NAMALWA (cell line): Measurements from ENCODE around the gene RPAP2.
"Not testable (repeated sequence)": the region's sequence is repeated elsewhere in the genome, so short reads cannot be mapped to it uniquely, and the experiment has no call there.

Experiments used
- DNase-seq: peaks from one replicate; pipeline ENCODE4 v3.0.0-alpha.2; 2015; ENCODE audit warnings: low spot score

The RPAP2 gene

DNA sequence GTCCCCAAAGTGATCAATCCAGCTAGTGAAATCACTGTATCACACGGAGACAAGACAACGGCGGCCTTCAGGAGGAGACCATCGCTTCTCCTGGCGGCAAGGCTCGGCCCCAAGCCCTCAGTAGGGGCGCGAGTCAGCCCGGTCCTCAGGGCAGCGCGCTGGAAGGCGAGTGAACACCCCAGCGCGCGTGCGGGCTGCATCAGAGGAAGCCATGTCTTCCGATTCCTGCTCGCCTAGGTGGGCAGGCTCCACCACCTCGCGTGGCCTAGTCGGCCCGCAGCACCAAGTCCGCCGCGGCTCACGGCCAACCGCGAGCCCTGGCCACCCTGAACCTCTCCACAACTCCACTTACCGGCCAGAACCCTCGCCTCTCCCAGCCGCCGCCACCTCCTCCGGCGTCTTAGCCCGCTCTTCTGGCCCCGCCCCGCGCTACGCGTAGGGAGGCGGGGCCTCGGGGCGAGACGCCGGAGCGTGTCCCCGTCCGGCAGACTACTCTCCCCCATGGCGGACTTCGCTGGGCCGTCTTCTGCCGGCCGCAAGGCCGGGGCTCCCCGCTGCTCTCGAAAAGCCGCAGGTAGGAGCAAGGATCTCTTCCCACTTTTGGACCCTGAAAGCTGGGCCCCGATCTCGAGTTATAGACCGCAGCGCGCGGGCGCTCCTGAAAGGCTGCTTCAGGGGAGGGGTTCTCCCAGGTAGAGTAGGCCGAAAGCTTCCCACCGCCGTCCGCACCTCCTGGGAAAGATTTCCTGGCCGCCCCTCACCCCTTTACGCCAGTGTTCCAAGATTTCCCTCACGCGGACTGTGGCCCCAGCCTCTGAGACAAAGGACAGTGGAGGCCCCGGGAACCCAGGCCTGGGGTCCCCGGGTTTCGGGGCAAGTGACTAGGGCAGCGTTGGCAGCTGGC lies at the start of gene RPAP2, which contains the start of gene GLMN:
RPAP2 (plus strand) TSS at position 487 of the 904 bp plus-strand sequence; CDS start at position 502, 15 bp downstream.
GLMN (minus strand) TSS at position 415 of the 904 bp plus-strand sequence. CDS start 988 bp downstream, outside the sequence.
- DNase-seq, result peak; percentile 91

GRCh38 chr1:92254714-92255113 lies 44.1 kb upstream of the RPAP2 start:
- not testable (repeated sequence) for DNase-seq

DNA sequence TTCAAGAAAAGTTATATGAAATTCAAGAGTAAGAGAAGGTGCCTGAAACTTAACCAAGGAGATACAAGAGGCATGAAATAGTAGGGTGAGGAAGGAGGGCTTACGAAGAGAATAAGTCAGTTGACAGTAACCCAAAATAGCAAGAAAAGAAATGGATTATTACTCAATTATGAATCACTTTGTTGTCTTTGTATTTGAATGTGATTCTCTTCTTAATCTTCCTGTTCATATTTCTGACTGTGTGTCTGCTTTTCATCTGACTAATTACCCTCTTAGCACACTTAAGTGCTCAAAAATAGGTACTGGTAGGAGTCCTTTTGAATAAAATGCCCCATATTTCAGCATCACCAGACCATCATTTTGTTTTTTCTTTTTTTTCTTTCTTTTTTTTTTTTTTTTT lies 39.5 kb upstream of the RPAP2 start:
- DNase-seq, result no peak

DNA sequence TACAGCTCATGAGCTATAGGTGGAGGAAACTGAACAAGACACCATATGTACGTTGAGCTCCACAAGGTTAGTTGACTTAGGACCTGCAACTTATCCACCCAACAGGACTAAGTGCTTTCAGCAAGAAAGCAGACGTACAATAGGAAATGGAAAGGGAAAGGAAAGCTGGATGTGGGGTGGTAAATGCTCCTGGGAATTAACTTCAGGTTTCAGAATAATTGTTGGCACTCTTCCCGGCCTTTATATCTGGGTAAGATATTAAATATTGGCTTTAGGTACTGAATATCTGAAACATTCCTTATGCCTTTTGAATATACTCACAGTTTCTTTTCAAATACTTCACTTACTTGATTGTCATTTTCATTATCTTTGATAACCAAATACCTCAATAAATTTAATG lies 36.3 kb upstream of the RPAP2 start:
- DNase-seq, result no peak

DNA sequence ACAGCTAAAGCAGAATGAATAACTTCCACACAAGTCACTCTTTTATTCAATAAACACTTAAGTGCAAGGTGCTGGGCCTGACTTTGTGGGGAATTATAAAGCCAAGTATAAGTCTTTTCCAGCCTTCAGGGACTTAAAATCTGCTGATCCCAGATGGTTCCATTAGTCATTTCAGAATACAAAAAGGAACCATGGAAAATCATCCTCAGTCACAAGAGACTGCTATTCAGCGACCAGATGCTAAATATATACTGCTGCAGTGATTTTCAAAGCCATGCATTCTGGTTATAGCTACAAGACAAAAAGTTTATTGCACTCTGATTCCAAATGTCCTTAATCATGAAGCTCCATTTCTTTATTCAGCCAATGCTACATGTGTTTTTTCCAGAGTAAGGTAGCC lies 25.8 kb upstream of the RPAP2 start:
- no peak for DNase-seq

- DNase-seq, result no peak
Observed at GRCh38 chr1:92274939-92275338, 23.9 kb upstream of the RPAP2 start.

DNA sequence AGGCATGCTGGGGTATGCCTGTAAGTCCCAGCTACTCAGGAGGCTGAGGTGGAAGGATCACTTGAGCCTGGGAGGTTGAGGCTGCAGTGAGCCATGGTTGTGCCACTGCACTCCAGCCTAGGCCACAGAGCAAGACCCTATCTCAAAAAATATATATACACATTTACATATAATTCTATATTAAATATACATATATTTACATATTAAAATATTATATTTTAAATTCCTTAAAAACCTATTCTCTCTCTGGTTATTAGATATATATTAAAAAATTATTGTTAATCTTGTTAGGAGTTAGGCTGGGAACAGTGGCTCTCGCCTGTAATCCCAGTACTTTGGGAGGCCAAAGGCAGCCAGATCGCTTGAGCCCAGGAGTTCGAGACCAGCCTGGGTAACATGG lies 22.8 kb upstream of the RPAP2 start:
- no peak for DNase-seq

- no peak for DNase-seq
Observed at GRCh38 chr1:92277105-92277723, 21.6 kb upstream of the RPAP2 start.

DNA sequence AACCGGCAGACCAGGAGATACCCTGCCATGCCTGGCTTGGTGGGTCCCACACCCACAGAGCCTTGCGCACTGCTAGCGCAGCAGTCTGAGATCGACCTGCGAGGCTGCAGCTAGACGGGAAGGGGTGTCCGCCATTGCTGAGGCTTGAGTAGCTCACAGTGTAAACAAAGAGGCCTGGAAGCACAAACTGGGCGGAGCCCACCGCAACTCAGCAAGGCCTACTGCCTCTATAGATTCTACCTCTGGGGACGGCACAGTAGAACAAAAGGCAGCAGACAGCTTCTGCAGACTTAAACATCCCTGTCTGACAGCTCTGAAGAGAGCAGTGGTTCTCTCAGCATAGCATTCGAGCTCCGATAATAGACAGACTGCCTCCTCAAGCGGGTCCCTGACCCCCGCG lies 19.1 kb upstream of the RPAP2 start:
- not testable (repeated sequence) for DNase-seq

DNA sequence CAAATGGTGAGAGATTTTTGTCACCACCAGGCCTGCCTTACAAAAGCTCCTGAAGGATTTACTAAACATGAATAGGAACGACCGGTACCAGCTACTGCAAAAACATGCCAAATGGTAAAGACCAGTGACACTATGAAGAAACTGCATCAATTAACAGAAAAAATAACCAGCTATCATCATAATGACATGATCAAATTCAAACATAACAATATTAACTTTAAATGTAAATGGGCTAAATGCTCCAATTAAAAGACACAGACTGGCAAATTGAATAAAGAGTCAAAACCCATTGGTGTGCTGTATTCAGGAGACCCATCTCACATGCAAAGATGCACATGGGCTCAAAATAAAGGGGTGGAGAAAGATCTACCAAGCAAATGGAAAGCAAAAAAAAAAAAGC lies 17.4 kb upstream of the RPAP2 start:
- DNase-seq, result not testable (repeated sequence)

DNA sequence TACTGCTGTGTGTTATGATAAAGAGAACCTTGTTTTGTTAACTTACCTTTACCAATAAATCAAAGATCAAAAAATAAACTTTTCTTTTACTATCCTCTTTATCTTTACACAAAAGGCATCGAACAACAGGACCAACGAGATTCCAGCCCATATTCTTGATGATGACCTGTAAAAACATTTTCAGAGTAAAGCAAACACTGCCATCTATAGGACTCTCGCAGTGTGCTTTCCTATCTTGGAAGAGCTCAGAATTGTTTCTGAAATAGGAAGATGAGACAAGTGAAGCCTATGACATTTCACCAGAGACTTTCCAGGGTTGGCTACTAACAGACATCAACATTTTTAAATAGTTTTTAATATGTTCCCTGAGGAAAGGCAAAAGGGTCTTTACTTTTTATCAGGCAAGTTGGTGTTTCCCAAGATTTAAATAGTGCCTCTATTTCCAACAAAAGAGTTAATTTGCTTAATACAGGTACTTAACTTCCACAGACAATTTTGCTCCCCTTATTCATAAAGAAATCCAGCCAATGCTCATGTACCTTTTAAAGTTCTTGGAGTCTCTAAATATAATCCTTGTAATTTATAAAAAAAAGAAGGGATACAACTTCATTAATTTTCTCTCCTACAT lies 7.4 kb upstream of the RPAP2 start:
- DNase-seq, result peak; percentile 67

GRCh38 chr1:92298213-92298572 lies 666 bp upstream of the RPAP2 start:
- DNase-seq, result no peak

- peak; percentile 42 for DNase-seq
Observed at GRCh38 chr1:92299477-92300150, 755 bp downstream of the RPAP2 start.

GRCh38 chr1:92301021-92301420 lies 2.2 kb downstream of the RPAP2 start:
- no peak for DNase-seq

DNA sequence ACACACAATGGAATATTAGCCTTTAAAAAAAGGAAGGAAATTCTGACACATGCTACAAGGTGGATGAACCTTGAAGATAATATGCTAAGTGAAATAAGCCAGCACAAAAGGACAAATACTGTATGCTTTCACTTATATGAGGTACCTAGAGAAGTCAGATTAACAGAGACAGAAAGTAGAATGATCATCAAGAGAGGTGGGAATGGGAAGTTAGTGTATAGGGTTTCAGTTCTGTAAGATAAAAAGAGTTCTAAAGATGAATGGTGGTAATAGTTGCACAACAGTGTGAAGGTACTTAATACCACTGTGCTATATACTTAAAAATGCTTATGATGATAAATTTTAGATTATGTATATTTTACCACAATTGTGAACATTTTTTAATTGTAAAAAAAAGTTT lies 7.2 kb downstream of the RPAP2 start:
- no peak for DNase-seq

DNA sequence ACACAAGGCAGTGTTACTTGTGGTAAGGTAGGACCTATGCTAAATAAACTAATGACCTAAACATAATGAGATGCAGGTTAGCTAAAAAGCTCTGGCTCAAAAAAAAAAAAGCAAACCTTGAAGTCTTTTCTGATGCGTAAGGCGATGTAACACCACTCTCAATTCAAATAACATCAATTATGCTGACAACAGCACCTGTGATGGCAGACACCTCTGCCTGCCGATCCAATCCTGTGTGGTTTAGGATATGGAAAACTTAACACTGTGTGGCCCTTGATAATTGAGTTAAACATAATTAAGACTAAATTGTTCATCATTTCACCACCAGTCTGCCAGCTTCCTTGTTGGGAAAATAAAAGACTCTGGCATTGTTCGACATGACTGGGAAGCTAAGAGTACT lies 9.1 kb downstream of the RPAP2 start:
- no peak for DNase-seq

DNA sequence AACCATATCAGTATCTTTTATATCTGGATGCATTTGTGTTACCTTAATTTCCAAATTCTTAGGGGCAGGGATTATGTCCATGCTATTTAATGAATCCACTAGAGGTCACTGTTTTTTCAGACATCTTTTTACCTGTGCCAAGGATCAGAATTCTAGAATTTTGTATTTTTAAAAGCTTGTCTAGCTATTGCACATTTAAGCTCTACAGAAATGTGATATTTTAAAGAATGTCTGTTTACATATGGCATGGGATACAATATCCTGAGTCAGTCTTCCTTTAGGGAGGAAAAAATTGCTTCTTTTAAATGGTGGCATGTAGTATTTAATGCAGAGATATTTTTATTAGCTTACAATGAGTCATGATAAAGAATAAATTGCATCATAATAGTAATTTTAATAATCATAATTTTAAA lies 11.3 kb downstream of the RPAP2 start:
- peak; percentile 51 for DNase-seq

GRCh38 chr1:92314024-92314423 lies 15.2 kb downstream of the RPAP2 start:
- DNase-seq, result no peak

- DNase-seq, result no peak
Observed at GRCh38 chr1:92315766-92316599, 17.1 kb downstream of the RPAP2 start.

GRCh38 chr1:92317836-92318493 lies 19.1 kb downstream of the RPAP2 start:
- no peak for DNase-seq
